Muscle of arm (tissue), 14 donors: Measurements from ENCODE around the gene CDHR5. TPM values are rescaled to one million over a fixed set of nuclear protein-coding genes. Genes with fewer than 3 reads are reported as not detected.
"Not testable (repeated sequence)": the region's sequence is repeated elsewhere in the genome, so short reads cannot be mapped to it uniquely, and the experiment has no call there.

ENCODE experiments used
- DNase-seq: peaks from one replicate; pipeline ENCODE4 v3.0.0-alpha.2; 2013
- long read RNA-seq, 11 donors: transcript quantifications; one replicate each; lab custom pipeline, GENCODE V29; 2026
- polyA plus RNA-seq, 12 donors: library from polyadenylated mRNA; unstranded; fragments of 120-200 nt; gene quantifications; one replicate each; pipeline ENCODE4 v1.2.1, GENCODE V29; 2013; ENCODE audit not compliant: insufficient read length in 12 of 12

The CDHR5 gene, protein sequence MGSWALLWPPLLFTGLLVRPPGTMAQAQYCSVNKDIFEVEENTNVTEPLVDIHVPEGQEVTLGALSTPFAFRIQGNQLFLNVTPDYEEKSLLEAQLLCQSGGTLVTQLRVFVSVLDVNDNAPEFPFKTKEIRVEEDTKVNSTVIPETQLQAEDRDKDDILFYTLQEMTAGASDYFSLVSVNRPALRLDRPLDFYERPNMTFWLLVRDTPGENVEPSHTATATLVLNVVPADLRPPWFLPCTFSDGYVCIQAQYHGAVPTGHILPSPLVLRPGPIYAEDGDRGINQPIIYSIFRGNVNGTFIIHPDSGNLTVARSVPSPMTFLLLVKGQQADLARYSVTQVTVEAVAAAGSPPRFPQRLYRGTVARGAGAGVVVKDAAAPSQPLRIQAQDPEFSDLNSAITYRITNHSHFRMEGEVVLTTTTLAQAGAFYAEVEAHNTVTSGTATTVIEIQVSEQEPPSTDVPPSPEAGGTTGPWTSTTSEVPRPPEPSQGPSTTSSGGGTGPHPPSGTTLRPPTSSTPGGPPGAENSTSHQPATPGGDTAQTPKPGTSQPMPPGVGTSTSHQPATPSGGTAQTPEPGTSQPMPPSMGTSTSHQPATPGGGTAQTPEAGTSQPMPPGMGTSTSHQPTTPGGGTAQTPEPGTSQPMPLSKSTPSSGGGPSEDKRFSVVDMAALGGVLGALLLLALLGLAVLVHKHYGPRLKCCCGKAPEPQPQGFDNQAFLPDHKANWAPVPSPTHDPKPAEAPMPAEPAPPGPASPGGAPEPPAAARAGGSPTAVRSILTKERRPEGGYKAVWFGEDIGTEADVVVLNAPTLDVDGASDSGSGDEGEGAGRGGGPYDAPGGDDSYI
- 100 to 1,000 TPM in 1 of 12 donors, 1 to 10 TPM in 7, under 1 TPM in 3, not detected in 1; 0.49 to 137 (median 1.7) TPM for polyA plus RNA-seq
- long read RNA-seq, donor 1, transcript CDHR5-201 (14 exons, 2,318 nt), result minor isoform, 12 of 468 reads
- long read RNA-seq, donor 1, transcript CDHR5-203 (15 exons, 3,489 nt), result major isoform, 18 of 468 reads
- long read RNA-seq, donor 1, partial matches to known transcripts, result 420 of 468 reads
- long read RNA-seq, donor 1, other reads (novel, unspliced or antisense), result 18 of 468 reads
- long read RNA-seq, donor 2, result 0 reads
- long read RNA-seq, donor 3, result 0 reads
- long read RNA-seq, donor 4, result 0 reads
- long read RNA-seq, donor 5, result 0 reads
- long read RNA-seq, donor 6, result 0 reads
- long read RNA-seq, donor 7, result 0 reads
- long read RNA-seq, donor 8, result 0 reads
- long read RNA-seq, donor 9, result 0 reads
- long read RNA-seq, donor 10, result 0 reads
- long read RNA-seq, donor 11, result 0 reads

DNA sequence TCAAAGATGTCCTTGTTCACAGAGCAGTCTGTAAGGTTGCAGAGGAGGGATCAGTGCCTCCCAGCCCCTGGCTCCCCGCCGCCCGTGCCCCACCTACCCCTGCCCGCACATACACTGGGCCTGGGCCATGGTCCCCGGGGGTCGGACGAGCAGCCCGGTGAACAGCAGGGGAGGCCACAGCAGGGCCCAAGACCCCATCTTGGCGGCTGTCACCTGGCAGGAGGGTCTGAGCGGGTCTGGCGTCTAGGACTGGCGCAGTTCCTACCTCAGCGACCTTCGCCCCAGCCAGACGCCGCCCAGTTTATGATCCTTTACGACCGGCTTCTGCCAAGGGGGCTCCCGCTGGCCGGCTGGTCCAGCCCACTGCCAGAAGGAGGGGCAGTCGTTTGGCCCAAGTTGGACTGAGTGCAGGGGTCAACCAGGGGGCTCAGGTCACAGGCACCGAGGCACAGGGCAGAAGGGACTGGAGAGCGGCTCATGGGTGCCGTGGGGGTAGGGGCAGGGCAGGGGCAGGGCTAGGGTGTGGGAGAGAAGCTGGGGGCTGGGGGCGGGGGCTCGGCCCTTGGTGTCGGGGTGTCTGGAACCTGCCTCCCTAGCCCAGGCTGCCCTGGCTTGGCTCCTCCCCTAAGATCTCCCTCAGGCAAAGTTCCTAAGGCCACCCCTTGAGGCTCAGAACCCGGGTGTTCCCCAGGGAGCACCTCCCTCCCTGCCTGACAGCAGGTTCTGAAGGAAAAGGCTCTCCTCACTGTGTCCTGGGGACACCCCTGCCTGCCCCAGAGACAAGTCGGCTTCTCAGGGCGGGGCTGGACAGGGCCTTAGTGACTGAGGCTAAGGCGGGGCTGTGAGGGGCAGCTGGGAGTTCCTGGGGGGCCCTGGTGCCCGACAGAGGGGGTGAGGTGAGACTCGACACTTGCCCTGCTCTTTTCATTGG lies at the start of gene CDHR5:
TSS of gene CDHR5 (minus strand) at position 251 of the 931 bp plus-strand sequence. CDS start at position 198, 53 bp downstream.
- DNase-seq, result no peak

DNA sequence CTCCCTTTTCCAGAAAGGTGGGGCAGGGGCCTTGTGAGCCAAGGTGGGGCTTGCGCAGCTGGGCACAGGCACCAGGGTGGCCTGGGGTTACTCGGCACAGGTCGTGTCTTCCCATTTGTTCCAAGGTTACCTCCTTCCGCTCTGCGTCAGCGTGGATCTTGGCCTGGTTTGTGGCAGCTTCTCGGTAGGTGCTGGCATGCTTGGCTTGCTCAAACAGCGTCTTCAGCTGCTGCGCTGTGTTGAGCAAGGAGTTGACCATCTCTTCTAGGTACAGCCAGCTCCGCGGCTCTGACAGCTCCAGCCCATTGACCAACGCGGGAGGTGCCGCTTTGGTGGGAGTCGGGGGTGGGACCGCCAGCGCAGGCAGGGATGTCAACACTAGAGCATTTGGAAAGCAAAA lies 49.7 kb upstream of the CDHR5 start:
- no peak for DNase-seq

DNA sequence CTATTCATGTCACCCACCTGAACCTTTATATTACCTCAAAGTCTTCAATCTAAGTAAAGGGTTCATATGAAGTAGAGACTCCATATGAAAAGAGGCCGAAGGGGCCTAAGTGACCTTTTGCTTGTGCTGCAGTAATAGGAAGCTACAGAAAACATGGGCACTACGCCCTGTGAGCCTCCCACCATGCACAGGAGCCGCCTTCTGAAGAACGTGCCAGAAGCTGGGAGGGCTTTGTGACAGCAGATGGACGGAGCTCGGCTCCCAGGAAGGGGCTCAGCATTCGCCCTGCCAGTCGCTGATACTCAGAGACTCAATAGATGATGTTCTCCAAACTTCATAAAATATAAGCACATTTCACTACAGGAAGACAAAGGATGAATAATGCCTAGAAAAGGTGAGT lies 49.1 kb upstream of the CDHR5 start:
- no peak for DNase-seq

DNA sequence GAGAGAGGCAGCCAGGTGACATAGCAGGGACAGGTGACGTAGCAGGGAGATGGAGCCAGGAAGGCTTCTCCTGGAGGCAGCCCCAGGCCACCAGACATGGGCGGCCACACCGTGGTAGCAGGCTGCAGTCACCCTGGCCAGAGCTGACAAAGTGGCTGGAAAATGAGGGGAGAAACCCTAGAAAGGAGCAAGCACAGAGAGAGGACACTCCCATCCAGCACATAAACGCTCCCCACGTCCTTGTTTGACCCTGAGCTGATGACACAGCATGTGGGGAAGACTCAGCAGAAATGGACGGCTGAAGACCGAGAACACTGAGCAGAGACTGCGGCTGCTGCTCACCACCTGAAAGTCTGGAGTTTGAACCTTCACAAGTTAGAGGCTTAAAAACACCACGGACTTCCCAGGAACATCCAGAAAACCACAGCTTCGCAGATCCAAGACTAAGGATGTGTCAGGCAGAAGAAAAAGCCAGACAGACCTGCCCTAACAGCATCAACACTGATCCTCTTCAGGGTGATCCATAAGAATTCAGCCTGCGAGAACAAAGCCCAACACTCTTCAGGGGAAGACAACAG lies 41.0 kb upstream of the CDHR5 start:
- DNase-seq, result no peak

DNA sequence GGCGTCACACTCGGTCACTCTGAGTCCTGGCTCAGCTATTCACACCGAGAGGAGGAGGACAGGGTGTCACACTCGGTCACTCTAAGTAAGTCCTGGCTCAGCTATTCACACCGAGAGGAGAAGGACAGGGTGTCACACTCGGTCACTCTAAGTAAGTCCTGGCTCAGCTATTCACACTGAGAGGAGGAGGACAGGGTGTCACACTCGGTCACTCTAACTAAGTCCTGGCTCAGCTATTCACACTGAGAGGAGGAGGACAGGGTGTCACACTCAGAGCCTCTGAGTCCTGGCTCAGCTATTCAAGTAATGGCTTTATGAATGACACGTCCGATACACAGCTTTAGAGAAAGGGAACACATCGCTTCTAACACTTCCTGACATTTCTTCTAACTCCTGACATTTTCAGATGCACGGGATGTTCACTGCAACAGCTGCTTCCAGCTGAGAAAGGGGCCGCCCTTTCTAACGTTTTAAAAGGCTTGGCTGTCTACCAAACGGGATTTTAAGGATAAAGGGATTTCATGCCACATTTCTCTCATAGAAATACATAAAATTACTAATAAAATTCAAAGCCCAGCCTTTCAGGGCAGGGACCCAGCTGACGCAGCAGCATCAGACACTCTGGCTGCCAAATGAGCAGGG lies 40.4 kb upstream of the CDHR5 start:
- DNase-seq, result peak; percentile 24

DNA sequence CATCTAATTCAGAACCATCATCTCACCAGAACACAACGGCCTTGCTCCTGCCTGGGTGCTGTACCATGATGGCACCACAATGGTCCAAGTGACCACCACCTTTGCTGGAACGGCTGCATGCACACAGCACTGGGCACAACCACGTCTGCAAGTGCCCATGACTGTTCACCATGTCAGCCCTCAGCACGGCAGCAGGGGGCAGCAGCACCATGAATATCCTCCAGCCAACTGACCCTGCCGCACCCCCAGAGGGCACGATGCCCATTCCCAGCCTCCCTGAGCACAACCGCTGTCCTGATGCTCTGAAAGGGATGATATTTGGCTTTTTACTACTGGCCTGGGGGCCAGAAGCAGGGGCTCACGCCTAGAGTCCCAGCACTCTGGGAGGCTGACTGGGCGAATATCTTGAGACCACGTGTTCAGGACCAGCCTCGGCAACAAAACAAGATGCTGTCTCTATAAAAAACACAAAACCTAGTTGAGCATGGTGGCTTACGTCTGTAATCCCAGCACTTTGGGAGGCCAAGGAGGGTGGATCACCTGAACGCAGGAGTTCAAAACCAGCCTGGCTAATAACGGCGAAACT lies 38.0 kb upstream of the CDHR5 start:
- DNase-seq, result no peak

DNA sequence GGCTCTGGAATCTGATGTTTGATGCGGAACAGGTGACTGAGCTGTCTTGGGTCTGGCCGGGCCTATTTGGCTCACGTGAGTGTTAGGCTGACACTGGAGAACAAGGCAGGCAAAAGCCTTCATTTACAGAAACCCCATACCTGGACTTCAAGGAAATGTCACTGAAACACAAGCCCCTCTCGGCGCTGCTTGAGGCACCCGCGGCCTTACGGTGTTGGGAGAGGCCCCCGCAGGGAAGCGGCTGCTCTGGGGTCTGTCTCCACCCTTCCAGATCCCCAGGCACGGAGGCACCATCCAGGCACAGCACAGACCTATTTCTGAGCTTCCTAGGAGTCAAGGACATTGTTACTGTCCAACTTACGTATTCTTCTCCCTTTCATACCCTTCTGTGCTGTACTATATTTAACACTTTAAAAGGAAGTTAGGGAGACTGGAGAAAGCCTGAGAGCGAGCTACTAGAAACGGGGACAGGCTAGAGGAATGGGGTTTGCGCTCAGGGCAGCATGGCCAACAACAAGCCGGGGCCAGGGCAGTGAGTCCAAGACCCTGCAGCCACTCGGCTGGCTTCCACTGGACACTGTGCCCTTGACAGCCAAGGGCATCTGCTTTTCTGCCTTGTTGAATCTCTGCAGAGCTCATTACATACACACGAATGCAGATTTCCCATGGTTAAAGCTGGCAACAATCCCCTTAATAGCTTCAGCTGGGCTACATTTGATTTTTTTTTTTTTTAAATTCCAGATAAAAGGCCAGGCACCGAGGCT lies 36.1 kb upstream of the CDHR5 start:
- no peak for DNase-seq

DNA sequence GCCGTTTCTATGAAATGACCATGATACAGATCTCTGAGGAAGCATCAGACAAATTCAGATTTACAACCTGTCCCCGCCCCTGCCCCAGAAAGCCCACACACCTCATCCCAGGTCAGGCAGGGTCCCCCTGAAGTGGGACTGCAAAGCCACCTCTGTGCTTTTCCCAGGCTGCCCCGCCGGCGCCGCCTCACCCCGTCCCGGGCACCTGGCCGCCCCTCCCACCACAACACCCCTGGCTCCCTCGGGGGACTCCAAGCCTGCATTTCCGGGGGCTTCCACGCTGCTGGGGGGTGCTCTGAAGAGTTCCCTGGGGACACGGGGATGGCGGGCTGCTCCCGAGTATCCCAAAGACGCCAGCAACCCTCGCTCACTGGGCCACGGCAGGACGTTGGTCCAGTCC lies 35.5 kb upstream of the CDHR5 start:
- no peak for DNase-seq

DNA sequence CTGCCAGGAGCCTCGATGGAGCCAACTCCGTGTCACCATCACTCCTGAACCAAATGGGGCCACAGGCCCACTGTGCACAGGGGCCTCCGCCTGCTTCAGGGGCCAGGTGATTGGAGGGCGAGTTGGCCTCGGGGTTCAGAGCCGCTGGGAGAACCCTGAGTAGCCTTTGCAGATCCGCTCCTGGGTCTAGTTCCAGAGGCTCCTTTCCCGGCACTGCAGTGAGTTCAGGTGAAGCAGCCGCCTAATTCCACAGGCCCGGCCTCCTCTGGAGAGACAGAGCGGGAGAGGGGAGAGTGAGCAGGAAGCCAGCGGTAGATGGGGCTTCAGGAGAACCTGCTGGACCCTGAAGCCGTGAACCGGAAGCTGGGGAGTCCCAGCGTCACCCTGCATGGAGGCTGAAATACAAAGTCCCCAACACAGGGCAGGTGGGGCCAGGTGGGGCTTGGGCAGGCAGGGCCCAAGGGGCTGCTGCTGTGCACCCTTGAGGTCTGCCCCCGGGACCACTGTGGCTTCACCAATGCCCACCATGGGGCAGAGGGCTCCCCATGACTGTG lies 34.9 kb upstream of the CDHR5 start:
- DNase-seq, result no peak

DNA sequence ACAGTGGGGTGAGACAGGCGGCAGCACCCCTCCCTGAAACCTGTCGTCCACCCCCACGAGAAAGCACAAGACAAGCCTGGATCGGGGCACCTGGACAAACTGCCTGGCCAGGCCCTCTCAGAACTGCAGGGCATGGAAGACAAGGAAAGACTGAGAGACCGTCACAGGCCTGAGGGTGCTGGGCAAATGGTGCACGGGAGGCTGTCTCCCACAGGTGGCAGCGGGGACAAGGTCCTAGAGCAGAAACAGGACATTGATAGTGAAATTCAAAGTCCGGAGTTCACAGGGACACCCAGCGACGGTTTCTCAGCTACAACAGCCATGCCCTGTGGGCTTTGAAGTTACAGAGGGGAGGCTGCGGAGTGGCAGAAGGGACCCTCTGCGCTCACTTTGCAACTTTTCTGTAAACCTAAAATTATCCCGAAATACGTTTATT lies 33.0 kb upstream of the CDHR5 start:
- DNase-seq, result no peak

DNA sequence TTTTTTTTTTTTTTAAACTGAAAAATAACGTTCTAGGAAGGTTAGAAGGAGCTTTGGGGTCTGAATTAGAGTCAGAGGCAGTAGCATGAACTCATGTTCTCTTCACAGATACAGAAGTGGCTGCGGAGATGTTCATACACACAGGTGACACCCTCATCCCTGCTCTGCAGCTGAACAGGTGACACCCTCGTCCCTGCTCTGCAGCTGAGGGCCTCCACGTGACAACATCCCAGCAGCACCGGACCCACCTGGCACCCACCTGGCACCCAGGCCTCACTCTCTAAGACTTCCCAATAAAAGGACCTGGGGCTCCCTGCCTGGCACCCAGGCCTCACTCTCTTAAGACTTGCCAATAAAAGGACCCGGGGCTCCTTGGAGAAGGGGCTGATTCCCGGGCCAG lies 32.1 kb upstream of the CDHR5 start:
- DNase-seq, result no peak

DNA sequence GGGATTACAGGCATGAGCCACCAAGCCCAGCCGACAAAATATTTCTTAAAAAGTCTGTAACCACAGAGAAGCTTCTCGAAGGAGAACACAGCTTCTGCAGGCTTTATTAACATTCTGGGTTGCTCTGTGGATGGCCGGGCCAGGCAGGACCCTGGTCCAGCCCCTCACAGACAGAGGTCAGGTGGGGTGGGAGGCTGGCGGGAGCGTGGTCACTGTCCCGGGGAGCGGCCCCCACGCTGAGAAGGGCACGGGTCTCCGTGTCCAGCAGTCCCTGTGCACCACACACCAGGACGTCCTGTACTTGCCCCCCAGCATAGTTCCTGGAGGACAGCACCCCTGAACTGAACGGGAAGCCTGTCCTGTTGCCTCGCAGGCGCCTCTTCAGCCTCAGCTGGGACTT lies 31.7 kb upstream of the CDHR5 start:
- no peak for DNase-seq

DNA sequence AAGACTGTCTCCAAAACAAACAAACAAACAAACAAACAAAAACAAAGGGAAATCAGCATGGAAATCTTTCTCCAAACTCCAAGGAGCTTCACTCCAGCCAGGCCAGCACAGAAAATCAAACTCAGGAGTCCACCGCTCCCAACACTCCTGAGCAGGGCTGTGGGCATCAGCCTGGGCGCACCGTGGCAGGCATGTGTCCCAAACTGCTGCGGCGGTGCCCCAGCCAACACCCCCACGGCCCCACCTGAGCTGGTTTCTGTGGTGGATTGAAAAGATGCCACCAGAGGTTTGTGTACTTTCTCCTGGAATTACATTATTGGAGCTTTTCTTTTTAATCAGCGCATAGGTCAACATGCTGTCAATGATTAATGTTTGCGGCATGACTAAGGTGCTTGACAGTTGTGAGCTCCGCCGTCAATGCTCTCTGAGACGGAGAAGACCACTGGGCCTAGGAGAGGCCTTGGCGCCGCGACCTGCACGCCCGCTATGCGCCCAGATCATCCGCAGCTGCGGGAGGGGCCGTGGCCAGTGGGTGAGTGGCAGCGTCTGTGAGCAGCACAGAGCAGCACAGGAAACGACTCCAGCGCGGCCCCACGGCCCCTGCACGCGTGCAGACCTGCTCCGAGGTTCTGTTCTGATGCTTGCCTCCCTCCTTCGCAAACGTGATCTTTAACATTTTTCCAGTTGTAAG lies 30.4 kb upstream of the CDHR5 start:
- DNase-seq, result no peak

DNA sequence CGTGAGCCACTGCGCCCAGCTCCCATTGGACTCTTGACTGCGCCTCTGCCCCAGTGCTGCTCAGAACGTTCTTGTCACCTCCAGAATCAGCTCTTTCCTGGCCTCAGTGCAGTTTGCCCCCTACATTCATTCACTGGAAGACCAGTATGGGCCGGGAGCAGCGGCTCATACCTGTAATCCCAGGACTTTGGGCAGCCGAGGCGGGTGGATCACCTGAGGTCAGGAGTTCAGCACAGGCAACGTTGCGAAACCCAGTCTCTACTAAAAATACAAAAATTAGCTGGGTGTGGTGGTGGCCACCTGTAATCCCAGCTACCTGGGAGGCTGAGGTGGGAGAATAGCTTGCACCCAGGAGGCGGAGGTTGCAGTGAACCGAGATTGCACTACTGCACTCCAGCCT lies 29.7 kb upstream of the CDHR5 start:
- DNase-seq, result not testable (repeated sequence)

DNA sequence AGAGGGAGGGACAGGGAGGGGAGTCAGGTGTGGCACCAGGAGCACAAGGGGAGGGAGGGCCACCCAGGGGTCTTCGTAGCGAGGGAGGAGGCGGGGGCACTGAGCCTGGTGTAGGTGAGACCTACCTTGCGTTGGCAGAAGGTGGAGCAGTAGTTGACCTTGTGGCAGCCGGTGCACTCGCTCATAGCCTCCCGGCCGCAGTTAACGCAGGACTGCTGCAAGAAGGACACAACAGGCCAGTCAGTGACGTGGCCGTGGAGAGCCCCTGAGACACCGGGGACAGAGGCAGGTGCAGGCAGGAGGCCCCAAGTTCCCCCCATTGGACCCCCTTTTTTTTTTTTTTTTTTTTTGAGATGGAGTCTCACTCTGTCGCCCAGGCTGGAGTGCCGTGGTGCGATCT lies 29.1 kb upstream of the CDHR5 start:
- DNase-seq, result no peak

DNA sequence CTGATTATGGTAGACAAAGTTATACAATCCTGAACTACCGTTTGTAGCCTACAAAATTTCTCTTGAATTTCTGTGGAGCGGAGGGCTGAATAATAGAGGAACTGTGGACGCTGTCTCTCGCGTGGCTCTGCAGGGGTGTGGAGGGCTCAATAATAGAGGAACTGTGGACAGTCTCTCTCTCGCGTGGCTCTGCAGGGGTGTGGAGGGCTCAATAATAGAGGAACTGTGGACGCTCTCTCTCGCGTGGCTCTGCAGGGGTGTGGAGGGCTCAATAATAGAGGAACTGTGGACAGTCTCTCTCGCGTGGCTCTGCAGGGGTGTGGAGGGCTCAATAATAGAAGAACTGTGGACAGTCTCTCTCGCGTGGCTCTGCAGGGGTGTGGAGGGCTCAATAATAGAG lies 28.4 kb upstream of the CDHR5 start:
- not testable (repeated sequence) for DNase-seq

DNA sequence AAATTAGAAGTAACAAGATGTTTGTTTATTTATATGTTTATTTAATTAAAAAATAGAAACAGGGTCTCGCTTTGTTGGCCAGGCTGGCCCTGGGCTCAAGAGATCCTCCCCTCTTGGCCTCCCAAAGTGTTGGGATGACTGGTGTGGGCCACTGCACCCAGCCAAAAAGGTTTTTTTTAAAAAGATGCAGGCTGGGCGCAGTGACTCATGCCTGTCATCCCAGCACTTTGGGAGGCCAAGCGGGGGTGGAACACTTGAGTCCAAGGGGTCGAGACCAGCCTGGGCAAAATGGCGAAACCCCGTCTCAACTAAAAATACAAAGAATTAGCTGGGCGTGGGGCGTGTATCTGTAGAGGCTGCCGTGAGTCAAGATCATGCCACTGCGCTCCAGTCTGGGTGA lies 25.7 kb upstream of the CDHR5 start:
- no peak for DNase-seq

DNA sequence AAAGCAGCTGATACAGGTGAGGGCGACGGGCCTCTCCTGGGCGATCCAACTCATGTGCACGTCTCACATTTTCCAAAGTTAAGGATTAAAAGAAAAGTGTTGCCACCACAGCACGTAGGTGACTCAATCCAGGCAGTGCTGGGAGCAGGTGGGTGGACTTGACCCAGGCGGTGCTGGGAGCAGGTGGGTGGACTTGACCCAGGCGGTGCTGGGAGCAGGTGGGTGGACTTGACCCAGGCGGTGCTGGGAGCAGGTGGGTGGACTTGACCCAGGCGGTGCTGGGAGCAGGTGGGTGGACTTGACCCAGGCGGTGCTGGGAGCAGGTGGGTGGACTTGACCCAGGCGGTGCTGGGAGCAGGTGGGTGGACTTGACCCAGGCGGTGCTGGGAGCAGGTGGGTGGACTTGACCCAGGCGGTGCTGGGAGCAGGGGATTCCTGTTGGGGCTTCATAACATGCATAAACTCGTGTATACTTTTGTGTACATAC lies 23.0 kb upstream of the CDHR5 start:
- not testable (repeated sequence) for DNase-seq
